B cell (primary cell): ENCODE results near the gene PSMG2. TPM values are rescaled to one million over a fixed set of nuclear protein-coding genes. Genes with fewer than 3 reads are reported as not detected.

Experiments used
- ATAC-seq: fragments of 200-7000 bp; cut with Tn5 transposase; one replicate; pipeline ENCODE4 v1.10.0; 2021; ENCODE audit warnings: low read depth, mild to moderate bottlenecking, moderate number of reproducible peaks, moderate library complexity
- CTCF ChIA-PET: fragments of 350-600 bp; sonication (Branson Sonifier 250); formaldehyde crosslinking; loops from one replicate; lab custom pipeline; 2021; ENCODE audit warnings: antibody characterized with exemption, inconsistent platforms; lab: Charles Lee
- POLR2A ChIA-PET: fragments of 350-600 bp; sonication (Branson Sonifier 250); formaldehyde crosslinking; loops from one replicate; lab custom pipeline; 2021; ENCODE audit warnings: antibody characterized with exemption; lab: Charles Lee
- DNase-seq: peaks from one replicate; pipeline ENCODE4 v3.0.0; 2013
- H2AFZ ChIP-seq: 2 replicates; pipeline ENCODE4 v1.6.1; 2012; ENCODE audit warnings: mild to moderate bottlenecking, low read depth, low read length; ENCODE audit not compliant: insufficient read depth, poor library complexity, severe bottlenecking
- H3K27ac ChIP-seq, 2 donors: 1 replicate in 1 of 2; 2 replicates in 1 of 2; pipeline ENCODE4 v1.5.1; 2012 to 2013; ENCODE audit warnings: low read length in 2 of 2, mild to moderate bottlenecking in 2 of 2, moderate library complexity in 1 of 2
- H3K27me3 ChIP-seq, 4 experiments: fragments of 200-600 bp in 1 of 4; sonication (generic) in 1 of 4; replicated peaks in 1 of 4; 1 replicate in 2 of 4; 2 replicates in 2 of 4; pipeline versions ENCODE4 v1.6.1 to v1.7.0; 2013 to 2016; ENCODE audit warnings: low read length in 3 of 4, mild to moderate bottlenecking in 2 of 4, mixed read lengths in 1 of 4, moderate library complexity in 1 of 4; ENCODE audit not compliant: insufficient read depth in 4 of 4, control insufficient read depth in 3 of 4; ENCODE audit errors: control extremely low read depth in 1 of 4
- H3K36me3 ChIP-seq, 2 experiments: replicated peaks in 1 of 2; 1 replicate in 1 of 2; 2 replicates in 1 of 2; pipeline versions ENCODE4 v1.6.1 to v1.7.1; 2013; ENCODE audit warnings: low read length in 1 of 2; ENCODE audit not compliant: insufficient read depth in 2 of 2, control insufficient read depth in 1 of 2; ENCODE audit errors: control extremely low read depth in 1 of 2, extremely low read depth in 1 of 2
- H3K4me1 ChIP-seq, 2 donors: fragments of 200-600 bp in 1 of 2; sonication (generic) in 1 of 2; 1 replicate in 1 of 2; 2 replicates in 1 of 2; pipeline versions ENCODE4 v1.5.1 to v1.6.1; 2013 to 2017; ENCODE audit warnings: low read length in 2 of 2; ENCODE audit not compliant: control insufficient read depth in 2 of 2, insufficient read depth in 2 of 2
- H3K4me2 ChIP-seq: replicated peaks from 2 replicates; pipeline ENCODE3; 2012; ENCODE audit warnings: mild to moderate bottlenecking, low read depth, low read length; ENCODE audit not compliant: poor library complexity, severe bottlenecking
- H3K4me3 ChIP-seq, 5 experiments: fragments of 200-600 bp in 1 of 5; sonication (generic) in 1 of 5; 1 replicate in 3 of 5; 2 replicates in 2 of 5; pipeline versions ENCODE4 v1.5.1 to v1.7.0; 2011 to 2016; ENCODE audit warnings: low read length in 4 of 5, mild to moderate bottlenecking in 4 of 5, low read depth in 2 of 5, control low read depth in 1 of 5, moderate library complexity in 1 of 5; ENCODE audit not compliant: insufficient read depth in 1 of 5; ENCODE audit errors: control extremely low read depth in 1 of 5, extremely low read depth in 1 of 5
- H3K79me2 ChIP-seq: fragments of 200-600 bp; sonication (generic); one replicate; pipeline ENCODE4 v1.6.0; 2016; ENCODE audit warnings: low read length; ENCODE audit not compliant: control insufficient read depth, insufficient read depth
- H3K9ac ChIP-seq: fragments of 200-600 bp; sonication (generic); 2 replicates; pipeline ENCODE4 v1.6.1; 2017; ENCODE audit warnings: mild to moderate bottlenecking, low read length, moderate library complexity
- H3K9me3 ChIP-seq, 3 donors: one replicate each; pipeline versions ENCODE4 v1.6.1 to v1.7.1; 2013; ENCODE audit warnings: low read length in 2 of 3; ENCODE audit not compliant: control insufficient read depth in 2 of 3, insufficient read depth in 1 of 3; ENCODE audit errors: control extremely low read depth in 1 of 3
- H4K20me1 ChIP-seq: 2 replicates; pipeline ENCODE4 v1.6.0; 2012; ENCODE audit warnings: mild to moderate bottlenecking, low read length; ENCODE audit not compliant: insufficient read depth, control insufficient read depth, poor library complexity, severe bottlenecking
- H3K27ac Mint-ChIP-seq: one replicate; pipeline ENCODE4 v1.8.0; 2021; ENCODE audit warnings: mixed read lengths
- H3K27me3 Mint-ChIP-seq: one replicate; pipeline ENCODE4 v1.8.0; 2021; ENCODE audit warnings: mixed read lengths
- H3K4me1 Mint-ChIP-seq: one replicate; pipeline ENCODE4 v1.8.0; 2021; ENCODE audit warnings: mixed read lengths
- H3K4me3 Mint-ChIP-seq: one replicate; pipeline ENCODE4 v1.8.0; 2021; ENCODE audit warnings: mixed read lengths
- H3K9me3 Mint-ChIP-seq: one replicate; pipeline ENCODE4 v1.8.0; 2022; ENCODE audit warnings: mixed read lengths; ENCODE audit not compliant: insufficient read depth
- CTCF ChIP-seq: fragments of 200-600 bp; IDR thresholded peaks from one replicate; pipeline ENCODE4 v1.8.0; 2022; ENCODE audit warnings: antibody characterized with exemption, mild to moderate bottlenecking
- EZH2 ChIP-seq: IDR thresholded peaks from 2 replicates; pipeline ENCODE4 v1.6.1; 2012; ENCODE audit warnings: borderline replicate concordance, low read depth, mild to moderate bottlenecking, moderate library complexity, low read length; ENCODE audit not compliant: insufficient read depth, poor library complexity, severe bottlenecking
- WGBS: methylation state at CpG from one replicate; pipeline ENCODE4 v1.1.5; 2013; ENCODE audit warnings: missing lambda C conversion rate; ENCODE audit not compliant: insufficient coverage; 5-methylcytosine and 5-hydroxymethylcytosine counted together
- intact Hi-C: fragments of 100-400 bp; cut with micrococcal nuclease; formaldehyde crosslinking; loops from one replicate; pipeline ENCODE4 v1.10.0; 2022
- polyA plus RNA-seq: library from polyadenylated mRNA; depleted of rRNA; stranded (reverse); fragments of >200 nt; gene quantifications from 2 replicates; pipeline ENCODE4 v1.2.3, GENCODE V29; 2012
- total RNA-seq, 2 donors: library from RNA; stranded (reverse); fragments of 120-200 nt in 1 of 2; gene quantifications; 1 replicate in 1 of 2; 2 replicates in 1 of 2; pipeline versions ENCODE4 v1.2.3 to v1.2.4, GENCODE V29; 2013 to 2022

PSMG2 gene
- total and polyA plus RNA-seq, 2 donors (not counting 1 experiment from before 2014, with no cell fraction given) = 31.8 to 64.1 TPM

DNA sequence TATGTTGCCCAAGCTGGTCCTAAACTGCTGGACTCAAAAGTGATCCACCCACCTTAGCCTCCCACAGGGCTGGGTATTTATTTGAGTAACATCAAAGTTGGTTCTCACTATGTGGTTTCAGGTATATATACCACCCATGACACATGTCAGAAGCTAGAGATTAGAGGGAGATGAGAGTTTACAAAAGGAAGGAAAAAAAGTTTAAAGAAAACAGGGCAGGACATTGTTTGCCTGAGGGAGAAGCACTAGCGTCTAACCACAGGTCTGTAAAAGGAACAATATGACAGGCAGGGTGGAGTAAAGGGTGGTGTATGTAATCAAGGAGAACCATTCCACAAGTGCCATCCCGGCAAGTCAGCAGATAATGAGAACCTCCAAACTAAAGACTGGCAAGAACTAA lies 8.8 kb upstream of the PSMG2 start:
- intact Hi-C loops = no loop called here

DNA sequence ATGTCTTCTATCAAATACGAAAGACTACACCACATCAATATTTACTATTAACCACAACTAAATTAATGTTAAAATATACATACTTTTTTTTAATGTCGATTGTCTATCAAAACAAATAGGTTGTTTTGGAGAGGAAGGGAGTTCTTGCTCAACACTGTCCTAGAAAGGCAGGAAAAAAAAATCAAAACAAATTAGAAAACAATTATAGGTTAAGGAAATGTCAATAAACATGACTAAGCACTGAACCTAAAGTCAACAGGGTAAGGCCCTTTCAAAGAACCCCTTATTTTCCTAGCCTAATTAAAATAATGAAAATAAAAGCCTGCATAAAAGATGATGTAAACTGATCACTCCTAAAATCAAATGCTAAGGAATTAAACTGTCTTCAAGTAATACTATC lies 3.1 kb upstream of the PSMG2 start:
- Histone ChIP-seq H3K27me3 (no peaks in the 10 kb centered on the region), H3K27ac (no peak overlapping the region), H3K4me1 (peaks cover 21 to 26% of the 10 kb centered on the region in 2 donors), H3K4me3 (no peak overlapping the region), H2AFZ (no peak overlapping the region), H4K20me1 (no peaks in the 10 kb centered on the region), H3K36me3 (no peaks in the 10 kb centered on the region), H3K79me2 (peaks cover 57% of the 10 kb centered on the region), H3K4me2 (no peak overlapping the region), H3K9me3 (no peaks in the 10 kb centered on the region), H3K9ac (no peak overlapping the region)
- intact Hi-C loops = loop anchor here (5.0 kb wide), 2 partner anchors 138 to 847 kb away; partner anchors contain the start of gene CHMP1B
- H3K4me1 Mint-ChIP-seq = peaks cover 28% of the 10 kb centered on the region
- no peak overlapping the region for H3K4me3 Mint-ChIP-seq
- WGBS = no CpG with 5 or more reads among the region's 2 CpGs
- H3K27ac Mint-ChIP-seq = no peak overlapping the region
- DNase-seq (no peak), ATAC-seq (no peak)
- no peaks in the 10 kb centered on the region for H3K27me3 Mint-ChIP-seq
- TF ChIP-seq EZH2 (no peak), CTCF (no peak)
- no peaks in the 10 kb centered on the region for H3K9me3 Mint-ChIP-seq
- ChIA-PET CTCF (no interaction called here), POLR2A (no interaction called here)

More for the DNA sequence above, 8.8 kb upstream of the PSMG2 start:
- 78% methylated on average over 1 of the region's 2 CpGs for WGBS
- no peaks in the 10 kb centered on the region for H3K27me3 Mint-ChIP-seq
- no peaks in the 10 kb centered on the region for H3K4me1 Mint-ChIP-seq
- Histone ChIP-seq H3K4me3 (no peak overlapping the region), H3K9me3 (no peaks in the 10 kb centered on the region), H4K20me1 (no peaks in the 10 kb centered on the region), H3K79me2 (peaks cover 11% of the 10 kb centered on the region), H2AFZ (no peak overlapping the region), H3K27ac (no peak overlapping the region), H3K9ac (no peak overlapping the region), H3K27me3 (no peaks in the 10 kb centered on the region), H3K36me3 (no peaks in the 10 kb centered on the region), H3K4me1 (no peaks in the 10 kb centered on the region), H3K4me2 (no peak overlapping the region)
- CTCF ChIA-PET = interaction anchor here (1.8 kb wide), 1 partner anchor 241 kb away, joined by 6 read pairs; no protein-coding TSS in a partner anchor
- H3K27ac Mint-ChIP-seq = no peak overlapping the region
- TF ChIP-seq EZH2 = no peak
- H3K9me3 Mint-ChIP-seq = no peaks in the 10 kb centered on the region
- POLR2A ChIA-PET = no interaction called here
- H3K4me3 Mint-ChIP-seq = no peak overlapping the region
- DNase-seq (no peak), ATAC-seq (no peak)
